ENCODE results near the gene RERE. TPM values are rescaled to one million over a fixed set of nuclear protein-coding genes. Genes with fewer than 3 reads are reported as not detected.
A peak's percentile ranks its signal among the peaks of the same experiment; 100 is the strongest.

The RERE gene
- total RNA-seq, 1 donor, result 27.0 TPM

GRCh38 chr1:8411803-8412182, 405.6 kb downstream of the RERE start:
- no peak for TF ChIP-seq CTCF (IDR thresholded peaks at IDR 0.05; ENCODE audit: insufficient read depth, low read length)
- no peak overlapping the region for H3K4me3 ChIP-seq (ENCODE audit: low read depth, low read length)

DNA sequence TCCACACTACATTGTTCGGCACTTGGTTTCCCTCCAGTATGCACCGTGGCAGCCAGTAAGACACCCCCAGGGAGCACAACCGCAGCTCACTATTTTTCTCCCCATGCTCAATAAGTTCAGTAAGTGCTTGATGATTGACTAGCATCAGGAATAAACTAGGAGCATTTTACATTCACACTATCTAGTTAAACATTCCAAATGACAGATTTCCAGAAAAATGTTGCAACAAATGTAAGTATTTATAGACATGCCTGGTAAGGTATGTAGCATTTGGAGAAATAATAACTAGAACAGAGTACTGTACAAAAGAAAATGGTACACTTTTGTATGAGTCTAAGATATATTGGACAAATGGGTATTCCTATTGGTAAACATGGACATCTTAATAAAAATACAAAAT, 406.6 kb downstream of the RERE start:
- DNase-seq (ENCODE audit: low read depth), result peak; percentile 73
- no peak for TF ChIP-seq CTCF (IDR thresholded peaks at IDR 0.05; ENCODE audit: insufficient read depth, low read length)
- H3K4me3 ChIP-seq (ENCODE audit: low read depth, low read length), result no peak overlapping the region

More at GRCh38 chr1:8411803-8412182, 405.6 kb downstream of the RERE start:
- DNase-seq (ENCODE audit: low read depth), result no peak

DNA sequence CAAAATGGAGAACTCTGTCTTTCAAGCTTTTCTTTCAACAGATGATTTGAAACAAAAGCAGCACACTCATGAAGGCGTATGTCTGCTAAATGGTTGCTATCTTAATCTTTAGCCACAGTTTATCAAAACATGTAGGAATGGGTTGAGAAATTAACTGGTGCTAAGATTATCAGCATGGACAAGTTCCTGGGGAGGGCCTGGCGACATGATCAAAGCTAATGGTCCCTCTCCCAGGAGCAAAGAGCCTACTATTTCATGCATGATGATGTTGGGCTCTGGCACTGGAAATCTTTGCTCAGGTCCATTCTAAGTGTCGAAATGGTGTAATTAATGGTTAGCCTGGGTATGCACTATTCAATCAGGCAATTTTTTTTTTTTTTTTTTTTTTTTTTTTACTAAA, 407.8 kb downstream of the RERE start:
- no peak for TF ChIP-seq CTCF (IDR thresholded peaks at IDR 0.05; ENCODE audit: insufficient read depth, low read length)
- H3K4me3 ChIP-seq (ENCODE audit: low read depth, low read length), result no peak overlapping the region
- no peak for DNase-seq (ENCODE audit: low read depth)

- DNase-seq (ENCODE audit: low read depth), result peak; percentile 82
- H3K4me3 ChIP-seq (ENCODE audit: low read depth, low read length), result no peak overlapping the region
- TF ChIP-seq CTCF (IDR thresholded peaks at IDR 0.05; ENCODE audit: insufficient read depth, low read length), result no peak
Observed at GRCh38 chr1:8409106-8409505, 408.3 kb downstream of the RERE start.

- peak; percentile 97 for DNase-seq (ENCODE audit: low read depth)
- H3K4me3 ChIP-seq (ENCODE audit: low read depth, low read length), result no peak overlapping the region
- no peak for TF ChIP-seq CTCF (IDR thresholded peaks at IDR 0.05; ENCODE audit: insufficient read depth, low read length)
Observed at GRCh38 chr1:8408151-8408839, 409.1 kb downstream of the RERE start.

GRCh38 chr1:8407652-8408051, 409.8 kb downstream of the RERE start:
- peak overlapping the region; percentile 10 for H3K4me3 ChIP-seq (ENCODE audit: low read depth, low read length)
- no peak for DNase-seq (ENCODE audit: low read depth)
- TF ChIP-seq CTCF (IDR thresholded peaks at IDR 0.05; ENCODE audit: insufficient read depth, low read length), result no peak

DNA sequence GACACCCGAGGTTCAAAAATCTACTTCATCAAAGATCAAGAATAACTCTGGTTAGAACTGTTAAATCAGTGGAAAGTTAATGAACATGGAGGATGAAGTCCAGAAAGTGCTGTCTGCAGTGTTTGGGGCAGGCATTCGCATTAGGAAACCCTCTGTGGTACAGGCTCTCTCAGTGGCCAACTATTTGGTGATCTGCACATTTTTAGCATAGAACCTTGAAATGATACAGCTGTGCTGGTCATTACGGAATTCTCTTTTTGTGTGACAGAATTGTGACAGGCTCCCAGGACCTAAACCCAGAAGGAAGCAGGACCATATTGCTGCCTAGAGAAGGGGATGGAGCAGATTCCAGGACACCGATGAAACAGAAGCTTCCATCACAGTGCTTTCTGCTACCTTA, 410.5 kb downstream of the RERE start:
- H3K4me3 ChIP-seq (ENCODE audit: low read depth, low read length), result no peak overlapping the region
- no peak for TF ChIP-seq CTCF (IDR thresholded peaks at IDR 0.05; ENCODE audit: insufficient read depth, low read length)
- peak; percentile 59 for DNase-seq (ENCODE audit: low read depth)

All from fibroblast of the aortic adventitia (primary cell).